HepG2 (cell line): ENCODE results near the gene RAB5B. TPM values are rescaled to one million over a fixed set of nuclear protein-coding genes. Genes with fewer than 3 reads are reported as not detected.

Experiments
- ATAC-seq: fragments of 200-7000 bp; cut with Tn5 transposase; 3 replicates; pipeline ENCODE4 v1.9.1; 2020; ENCODE audit warnings: mild to moderate bottlenecking, moderate library complexity
- BruUV-seq: library from RNA; stranded (reverse); fragments of 400-500 nt; replicated peaks from 2 replicates; lab custom pipeline; 2021; lab: Mats Ljungman, UMichigan
- CTCF ChIA-PET: fragments of 300-600 bp; formaldehyde crosslinking; extraction: SDS; loops from one replicate; lab custom pipeline; 2021; ENCODE audit warnings: low total read pairs, inconsistent platforms, low intra/inter-chr PET ratio; lab: Yijun Ruan, JAX
- POLR2A ChIA-PET: fragments of 350-600 bp; sonication (Branson Sonifier 250); formaldehyde crosslinking; loops from one replicate; lab custom pipeline; 2020; ENCODE audit warnings: antibody characterized with exemption, inconsistent platforms; lab: Yijun Ruan, JAX
- DNase-seq: peaks from one replicate; pipeline ENCODE4 v3.0.0-alpha.2; 2015; ENCODE audit warnings: low spot score
- FAIRE-seq: peaks from 3 replicates; lab custom pipeline; 2011; peaks lifted over from hg19 to GRCh38; lab: Jason Lieb, UNC
- H2AFZ ChIP-seq: one replicate; pipeline ENCODE4 v1.6.1; 2011; ENCODE audit warnings: low read length, inconsistent platforms
- H3K27ac ChIP-seq: fragments of 300-600 bp; 3 replicates; pipeline ENCODE4 v1.8.0; 2011; ENCODE audit warnings: mixed run types, mild to moderate bottlenecking, mixed read lengths, low read length, inconsistent platforms; ENCODE audit not compliant: insufficient read depth; ENCODE audit errors: extremely low read length
- H3K27me3 ChIP-seq, 2 experiments: fragments of 200-600 bp in 1 of 2; 2 replicates in 1 of 2; 3 replicates in 1 of 2; pipeline versions ENCODE4 v1.6.0 to v1.8.0; 2011; ENCODE audit warnings: low read length in 2 of 2, mild to moderate bottlenecking in 2 of 2, moderate library complexity in 2 of 2, inconsistent platforms in 1 of 2; ENCODE audit not compliant: insufficient read depth in 2 of 2, control insufficient read depth in 1 of 2
- H3K36me3 ChIP-seq, 2 experiments: fragments of 200-600 bp in 1 of 2; replicated peaks in 1 of 2; 2 replicates in 1 of 2; 3 replicates in 1 of 2; pipeline versions ENCODE4 v1.5.1 to v1.8.0; 2011; ENCODE audit warnings: low read length in 2 of 2, inconsistent platforms in 1 of 2; ENCODE audit not compliant: insufficient read depth in 2 of 2, control insufficient read depth in 1 of 2
- H3K4me1 ChIP-seq: 2 replicates; pipeline ENCODE4 v1.5.1; 2012; ENCODE audit warnings: low read length, inconsistent platforms; ENCODE audit not compliant: insufficient read depth
- H3K4me2 ChIP-seq: 2 replicates; pipeline ENCODE4 v1.6.0; 2011; ENCODE audit warnings: low read depth, low read length, inconsistent platforms
- H3K4me3 ChIP-seq, 3 experiments: fragments of 200-600 bp in 1 of 3; sonication (generic), shearing (Covaris generic) in 1 of 3; replicated peaks in 1 of 3; 2 replicates each; pipeline ENCODE4 v1.5.1; 2011 to 2016; ENCODE audit warnings: low read length in 3 of 3, inconsistent platforms in 2 of 3, low read depth in 2 of 3, mild to moderate bottlenecking in 2 of 3, control low read depth in 1 of 3, mixed read lengths in 1 of 3; ENCODE audit not compliant: insufficient read depth in 1 of 3
- H3K79me2 ChIP-seq: one replicate; pipeline ENCODE4 v1.6.1; 2011; ENCODE audit warnings: low read length, inconsistent platforms; ENCODE audit not compliant: insufficient read depth
- H3K9ac ChIP-seq: 2 replicates; pipeline ENCODE4 v1.6.0; 2011; ENCODE audit warnings: mild to moderate bottlenecking, low read depth, low read length, inconsistent platforms; ENCODE audit not compliant: insufficient read depth
- H3K9me3 ChIP-seq: 2 replicates; pipeline ENCODE4 v1.5.1; 2012; ENCODE audit warnings: mild to moderate bottlenecking, low read length
- H4K20me1 ChIP-seq: 2 replicates; pipeline ENCODE4 v1.6.0; 2011; ENCODE audit warnings: inconsistent platforms, mild to moderate bottlenecking, low read length, moderate library complexity; ENCODE audit not compliant: insufficient read depth
- BCLAF1 ChIP-seq: fragments of 450-650 bp; IDR thresholded peaks from 2 replicates; pipeline ENCODE4 v1.6.1; 2017; ENCODE audit warnings: mild to moderate bottlenecking
- CHD2 ChIP-seq: IDR thresholded peaks from 2 replicates; pipeline ENCODE4 v1.6.1; 2011; ENCODE audit warnings: low read depth, low read length, improper control_type of control experiment
- DNMT3B ChIP-seq: conservative IDR thresholded peaks from 2 replicates; pipeline ENCODE4 v1.6.1; 2016; ENCODE audit warnings: missing biosample characterization, control low read depth
- E2F5 ChIP-seq: sonication (generic); formaldehyde crosslinking; conservative IDR thresholded peaks from 2 replicates; pipeline ENCODE4 v1.4.0; 2020; ENCODE audit warnings: missing genetic modification reagents
- MAFF ChIP-seq: IDR thresholded peaks from 2 replicates; pipeline ENCODE4 v1.6.1; 2011; ENCODE audit warnings: low read depth, low read length, improper control_type of control experiment
- MIER3 ChIP-seq: IDR thresholded peaks from 2 replicates; pipeline ENCODE4 v1.6.1; 2016; ENCODE audit warnings: missing compliant biosample characterization, borderline replicate concordance
- NCOA1 ChIP-seq: sonication (generic); formaldehyde crosslinking; IDR thresholded peaks from 2 replicates; pipeline ENCODE4 v1.9.0; 2021; ENCODE audit warnings: missing genetic modification reagents
- PHF21A ChIP-seq: sonication (generic); formaldehyde crosslinking; IDR thresholded peaks from 2 replicates; pipeline ENCODE4 v1.5.0; 2020; ENCODE audit warnings: mild to moderate bottlenecking, missing genetic modification reagents
- RORA ChIP-seq: sonication (generic); formaldehyde crosslinking; IDR thresholded peaks from 2 replicates; pipeline ENCODE4 v1.5.0; 2020; ENCODE audit warnings: mild to moderate bottlenecking, missing genetic modification reagents, moderate library complexity
- ZNF329 ChIP-seq: sonication (generic); formaldehyde crosslinking; IDR thresholded peaks from 2 replicates; pipeline ENCODE4 v1.9.0; 2021; ENCODE audit warnings: low read depth, mild to moderate bottlenecking, missing genetic modification reagents
- ZNF34 ChIP-seq: sonication (generic); formaldehyde crosslinking; IDR thresholded peaks from 2 replicates; pipeline ENCODE4 v1.4.0; 2020; ENCODE audit warnings: mild to moderate bottlenecking, missing genetic modification reagents, borderline replicate concordance
- ZNF432 ChIP-seq: sonication (generic); formaldehyde crosslinking; IDR thresholded peaks from 2 replicates; pipeline ENCODE4 v1.5.0; 2020; ENCODE audit warnings: missing genetic modification reagents, mild to moderate bottlenecking, borderline replicate concordance
- ZNF605 ChIP-seq: sonication (generic); formaldehyde crosslinking; IDR thresholded peaks from 2 replicates; pipeline ENCODE4 v1.8.0; 2022; ENCODE audit warnings: mild to moderate bottlenecking, missing genetic modification reagents
- WGBS: methylation state at CpG from one replicate; pipeline ENCODE4 v1.1.6; 2017; ENCODE audit warnings: low lambda C conversion rate; 5-methylcytosine and 5-hydroxymethylcytosine counted together
- in situ Hi-C: cut with HindIII; loops from 2 replicates; pipeline ENCODE4 v1.10.0; 2017; ENCODE audit warnings: low pct_unique_long_range_greater_than_20kb; ENCODE audit not compliant: extremely low pct_ligation_motif_present
- intact Hi-C: fragments of 100-400 bp; cut with micrococcal nuclease; formaldehyde crosslinking; loops from one replicate; pipeline ENCODE4 v1.10.0; 2022; ENCODE audit not compliant: unreplicated experiment
- polyA plus RNA-seq, 8 experiments: library from polyadenylated mRNA; depleted of rRNA in 3 of 8; stranded (reverse) in 7 of 8; unstranded in 1 of 8; fragments of >200 nt; fragmentation: Illumina TruSeq in 4 of 8; extraction: Trizol in 4 of 8; gene quantifications; 2 replicates each; pipeline versions ENCODE4 v1.2.1 to v1.2.3, GENCODE V29; 2011 to 2016; ENCODE audit warnings: low read depth in 4 of 8, missing spikeins in 1 of 8, mixed read lengths in 1 of 8; ENCODE audit not compliant: insufficient read depth in 1 of 8
- total RNA-seq, 5 experiments: library from RNA; depleted of rRNA; stranded (reverse); fragments of >200 nt; fragmentation: Illumina TruSeq; extraction: Trizol; gene quantifications; 2 replicates each; pipeline ENCODE4 v1.2.3, GENCODE V29; 2016; ENCODE audit warnings: low read depth in 1 of 5

RAB5B gene
- total and polyA plus RNA-seq, 2 of the 13 experiments (the other 11 are each of a cell fraction or from before 2014, with no cell fraction given) = 26.0 to 68.3 TPM

GRCh38 chr12:55978393-55978792, 4.5 kb downstream of the RAB5B start:
- no peak for DNase-seq
- no TSS peak for BruUV-seq
- H4K20me1 ChIP-seq = no peaks in the 10 kb centered on the region
- H2AFZ ChIP-seq = no peak overlapping the region
- H3K27ac ChIP-seq = no peak overlapping the region
- WGBS = 96% methylated on average over 7 of the region's 7 CpGs
- H3K4me1 ChIP-seq = peaks cover 24% of the 10 kb centered on the region
- ATAC-seq = no peak
- H3K9ac ChIP-seq = no peak overlapping the region
- H3K36me3 ChIP-seq = peaks cover 0 to 20% of the 10 kb centered on the region in 2 experiments; a peak in 4 of 5 replicates
- no peaks in the 10 kb centered on the region for H3K27me3 ChIP-seq
- H3K4me2 ChIP-seq = no peak overlapping the region
- CTCF ChIA-PET = no interaction called here
- intact Hi-C loops = no loop called here
- no peak overlapping the region for H3K4me3 ChIP-seq
- in situ Hi-C loops = loop anchor here (10.0 kb wide), 1 partner anchor 56 kb away; no protein-coding TSS in a partner anchor
- POLR2A ChIA-PET = interaction anchor here (1.2 kb wide), 1 partner anchor 19 kb away, joined by 3 read pairs; the partner anchor contains the start of gene SUOX
- TF ChIP-seq RORA (CRISPR knock-in tag) (no peak), MIER3 (CRISPR knock-in tag) (no peak)
- FAIRE-seq = no peak
- no peaks in the 10 kb centered on the region for H3K9me3 ChIP-seq
- peaks cover 32% of the 10 kb centered on the region for H3K79me2 ChIP-seq

- intact Hi-C loops = no loop called here
- no peak overlapping the region for H3K9ac ChIP-seq
- in situ Hi-C loops = loop anchor here (10.0 kb wide), 1 partner anchor 56 kb away; no protein-coding TSS in a partner anchor
- ChIA-PET POLR2A (interaction anchor here (0.8 to 1.2 kb wide), 2 partner anchors 16 to 18 kb away, joined by 3 read pairs; partner anchors contain the start of gene SUOX), CTCF (no interaction called here)
- no peak overlapping the region for H3K4me2 ChIP-seq
- peaks cover 24% of the 10 kb centered on the region for H3K4me1 ChIP-seq
- no TSS peak for BruUV-seq
- H3K27ac ChIP-seq = no peak overlapping the region
- no peak overlapping the region for H2AFZ ChIP-seq
- no peak for FAIRE-seq
- H3K79me2 ChIP-seq = peaks cover 32% of the 10 kb centered on the region
- no peak for ATAC-seq
- no peak overlapping the region for H3K4me3 ChIP-seq
- no peaks in the 10 kb centered on the region for H4K20me1 ChIP-seq
- no peaks in the 10 kb centered on the region for H3K9me3 ChIP-seq
- H3K36me3 ChIP-seq = peaks cover 0 to 23% of the 10 kb centered on the region in 2 experiments; a peak in 4 of 5 replicates
- no peak for DNase-seq
- TF ChIP-seq ZNF34 (CRISPR knock-in tag) (no peak), CHD2 (no peak), ZNF605 (no peak), DNMT3B (CRISPR knock-in tag) (no peak), ZNF432 (CRISPR knock-in tag) (no peak), E2F5 (CRISPR knock-in tag) (no peak), BCLAF1 (no peak), ZNF329 (no peak), NCOA1 (CRISPR knock-in tag) (no peak), PHF21A (CRISPR knock-in tag) (no peak), MAFF (no peak)
- WGBS = 97% methylated on average over 3 of the region's 3 CpGs
- no peaks in the 10 kb centered on the region for H3K27me3 ChIP-seq
Measured at GRCh38 chr12:55979069-55979468, 5.2 kb downstream of the RAB5B start.
